GM23338 (cell line): ENCODE measurements around the gene LRMDA. TPM values are rescaled to one million over a fixed set of nuclear protein-coding genes. Genes with fewer than 3 reads are reported as not detected.

ENCODE experiments used
- ATAC-seq: fragments of 200-7000 bp; cut with Tn5 transposase; 3 replicates; pipeline ENCODE4 v1.9.1; 2020
- DNase-seq: peaks from one replicate; pipeline ENCODE4 v3.0.0-alpha.2; 2015; ENCODE audit warnings: low spot score
- H2AFZ ChIP-seq: fragments of 200-600 bp; sonication (generic); 2 replicates; pipeline ENCODE4 v1.8.0; 2016; ENCODE audit warnings: antibody characterized with exemption, mild to moderate bottlenecking, moderate library complexity
- H3F3A ChIP-seq: fragments of 200-600 bp; sonication (generic); replicated peaks from 2 replicates; pipeline ENCODE4 v1.8.0; 2017; ENCODE audit warnings: antibody characterized with exemption, mixed run types, low read depth
- H3K27ac ChIP-seq: fragments of 200-600 bp; sonication (generic); 2 replicates; pipeline ENCODE4 v1.6.1; 2016; ENCODE audit warnings: low read depth
- H3K27me3 ChIP-seq: fragments of 200-600 bp; sonication (generic); 2 replicates; pipeline ENCODE4 v1.8.0; 2016; ENCODE audit warnings: mild to moderate bottlenecking, mixed run types, moderate library complexity; ENCODE audit not compliant: insufficient read depth
- H3K36me3 ChIP-seq: fragments of 200-600 bp; sonication (generic); 2 replicates; pipeline ENCODE4 v1.8.0; 2016; ENCODE audit warnings: mild to moderate bottlenecking; ENCODE audit not compliant: insufficient read depth
- H3K4me1 ChIP-seq: fragments of 200-600 bp; sonication (generic); 2 replicates; pipeline ENCODE4 v1.8.0; 2016; ENCODE audit warnings: mild to moderate bottlenecking, moderate library complexity; ENCODE audit not compliant: insufficient read depth
- H3K4me2 ChIP-seq: fragments of 200-600 bp; sonication (generic); 2 replicates; pipeline ENCODE4 v1.7.1; 2017; ENCODE audit warnings: mixed run types
- H3K4me3 ChIP-seq: fragments of 200-600 bp; sonication (generic); 2 replicates; pipeline ENCODE4 v1.6.1; 2016; ENCODE audit warnings: mixed run types
- H3K79me2 ChIP-seq: fragments of 200-600 bp; sonication (generic); replicated peaks from 2 replicates; pipeline ENCODE4 v1.8.0; 2017; ENCODE audit warnings: mild to moderate bottlenecking; ENCODE audit not compliant: insufficient read depth
- H3K9me2 ChIP-seq: fragments of 200-600 bp; sonication (generic); 2 replicates; pipeline ENCODE4 v1.8.0; 2017; ENCODE audit not compliant: insufficient read depth
- H4K20me1 ChIP-seq: fragments of 200-600 bp; sonication (generic); replicated peaks from 2 replicates; pipeline ENCODE4 v1.8.0; 2017; ENCODE audit warnings: mild to moderate bottlenecking; ENCODE audit not compliant: insufficient read depth
- H3K27ac Mint-ChIP-seq: 2 replicates; pipeline ENCODE4 v1.8.0; 2020; ENCODE audit warnings: inconsistent platforms, mild to moderate bottlenecking, moderate library complexity, mixed read lengths
- H3K27me3 Mint-ChIP-seq: 3 replicates; pipeline ENCODE4 v1.8.0; 2022; ENCODE audit warnings: low read depth, mild to moderate bottlenecking, moderate library complexity, mixed read lengths, inconsistent platforms; ENCODE audit not compliant: insufficient read depth, poor library complexity
- H3K36me3 Mint-ChIP-seq: 3 replicates; pipeline ENCODE4 v1.8.0; 2021; ENCODE audit warnings: low read depth, mild to moderate bottlenecking, inconsistent platforms, moderate library complexity, mixed read lengths
- H3K4me1 Mint-ChIP-seq: 3 replicates; pipeline ENCODE4 v1.8.0; 2020; ENCODE audit warnings: mild to moderate bottlenecking, inconsistent platforms, mixed read lengths
- H3K4me3 Mint-ChIP-seq: 3 replicates; pipeline ENCODE4 v1.8.0; 2021; ENCODE audit warnings: moderate library complexity, mild to moderate bottlenecking, inconsistent platforms, mixed read lengths
- H3K9me3 Mint-ChIP-seq: 3 replicates; pipeline ENCODE4 v1.8.0; 2020; ENCODE audit warnings: moderate library complexity, mild to moderate bottlenecking, inconsistent platforms, mixed read lengths
- CREB1 ChIP-seq: fragments of 250-450 bp; sonication (Bioruptor Pico); IDR thresholded peaks from 2 replicates; pipeline ENCODE4 v1.5.0; 2020; ENCODE audit warnings: low read depth, mild to moderate bottlenecking, moderate library complexity
- ETS1 ChIP-seq: IDR thresholded peaks from 2 replicates; pipeline ENCODE4 v1.6.1; 2016; ENCODE audit warnings: antibody characterized with exemption
- EZH2 ChIP-seq: fragments of 200-600 bp; sonication (generic); IDR thresholded peaks from one replicate; pipeline ENCODE4 v1.8.0; 2017; ENCODE audit warnings: antibody characterized with exemption, mild to moderate bottlenecking, low read depth; ENCODE audit not compliant: unreplicated experiment
- EZH2phosphoT487 ChIP-seq: fragments of 200-600 bp; sonication (generic); IDR thresholded peaks from one replicate; pipeline ENCODE4 v1.8.1; 2018; ENCODE audit warnings: antibody characterized with exemption; ENCODE audit not compliant: unreplicated experiment
- JUNB ChIP-seq: IDR thresholded peaks from one replicate; pipeline ENCODE4 v1.6.1; 2016; ENCODE audit warnings: antibody characterized with exemption; ENCODE audit not compliant: unreplicated experiment
- NANOG ChIP-seq: IDR thresholded peaks from 2 replicates; pipeline ENCODE4 v1.6.1; 2016; ENCODE audit warnings: antibody characterized with exemption, borderline replicate concordance
- POLR2AphosphoS5 ChIP-seq: IDR thresholded peaks from 2 replicates; pipeline ENCODE4 v1.6.1; 2016; ENCODE audit warnings: antibody characterized with exemption, low read depth
- STAT1 ChIP-seq: IDR thresholded peaks from one replicate; pipeline ENCODE4 v1.6.1; 2016; ENCODE audit warnings: antibody characterized with exemption; ENCODE audit not compliant: unreplicated experiment
- ZNF114 ChIP-seq: fragments of 250-450 bp; sonication (Bioruptor Pico); IDR thresholded peaks from 2 replicates; pipeline ENCODE4 v1.5.0; 2020; ENCODE audit warnings: mild to moderate bottlenecking, moderate library complexity
- ZNF331 ChIP-seq: fragments of 250-450 bp; sonication (Bioruptor Pico); IDR thresholded peaks from 2 replicates; pipeline ENCODE4 v1.5.0; 2020; ENCODE audit warnings: low read depth, mild to moderate bottlenecking, moderate library complexity
- ZNF462 ChIP-seq: fragments of 250-450 bp; sonication (Bioruptor Pico); IDR thresholded peaks from 2 replicates; pipeline ENCODE4 v1.5.0; 2020; ENCODE audit warnings: mild to moderate bottlenecking, moderate library complexity
- polyA plus RNA-seq: library from polyadenylated mRNA; unstranded; fragments of >200 nt; fragmentation: Nextera tagmentation; extraction: Ambion mirVana; gene quantifications from 2 replicates; pipeline ENCODE4 v1.2.1, GENCODE V29; 2016
- total RNA-seq: library from RNA; depleted of rRNA; stranded (reverse); fragments of >200 nt; shearing (Covaris generic); gene quantifications from 2 replicates; pipeline ENCODE4 v1.2.3, GENCODE V29; 2014
- TF ChIP-seq, protein P1 (sequence below): IDR thresholded peaks from one replicate; pipeline ENCODE4 v1.6.1; 2018; ENCODE audit warnings: antibody characterized with exemption; ENCODE audit not compliant: unreplicated experiment
- TF ChIP-seq, protein P2 (sequence below), 2 experiments: fragments of 200-600 bp in 1 of 2; sonication (generic) in 1 of 2; conservative IDR thresholded peaks; 2 replicates each; pipeline versions ENCODE4 v1.5.1 to v1.6.1; 2016 to 2017; ENCODE audit warnings: antibody characterized with exemption in 2 of 2, low read depth in 2 of 2, mild to moderate bottlenecking in 2 of 2, moderate library complexity in 1 of 2

The LRMDA gene
- total and polyA plus RNA-seq, 2 experiments from 2014 or later = 0.90 to 1.8 TPM

DNA sequence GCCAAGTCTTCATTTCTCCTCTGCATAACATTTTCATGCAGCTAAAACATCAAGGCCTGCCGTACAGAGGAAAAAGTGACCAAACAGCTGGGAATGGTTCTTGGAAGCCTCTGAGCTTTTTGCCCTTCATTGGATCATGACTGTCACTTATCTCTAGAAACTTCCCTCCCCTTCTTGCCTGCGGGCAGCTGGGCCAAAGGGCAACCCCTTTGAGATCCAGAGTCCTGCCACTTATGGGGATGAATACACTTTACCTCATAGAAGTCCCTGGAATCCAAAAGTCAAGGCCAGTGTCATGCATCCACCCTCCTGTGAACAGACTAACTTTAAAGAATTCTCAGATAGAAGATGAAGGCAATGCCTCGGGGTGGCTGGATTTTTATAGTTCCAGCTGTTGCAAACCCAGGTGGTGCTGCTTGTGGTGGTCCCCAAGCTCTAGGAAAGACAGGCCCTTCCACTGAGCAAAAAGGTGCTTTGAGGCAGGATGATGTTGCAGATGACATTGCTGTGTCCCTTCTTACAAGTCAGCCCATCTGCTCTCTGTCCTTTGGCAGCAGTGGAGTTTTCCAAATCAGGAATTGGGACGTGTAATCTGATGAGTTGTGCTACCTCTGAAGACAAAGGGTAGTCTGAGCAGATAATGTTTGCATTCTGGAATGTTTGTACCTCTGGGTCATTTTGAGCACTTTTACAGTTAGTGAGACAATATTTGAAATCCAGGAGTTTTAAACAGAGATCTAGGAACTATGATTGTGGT, 64.2 kb downstream of the LRMDA start:
- Histone ChIP-seq H2AFZ (no peak overlapping the region), H3K4me1 (no peaks in the 10 kb centered on the region), H3K27me3 (no peaks in the 10 kb centered on the region), H3K36me3 (no peaks in the 10 kb centered on the region), H3F3A (no peaks in the 10 kb centered on the region), H3K4me3 (no peak overlapping the region), H4K20me1 (no peaks in the 10 kb centered on the region), H3K4me2 (no peak overlapping the region), H3K79me2 (no peaks in the 10 kb centered on the region), H3K27ac (no peak overlapping the region), H3K9me2 (no peaks in the 10 kb centered on the region; the same call in 1 of the 2 replicates)
- TF ChIP-seq ZNF114 (CRISPR knock-in tag) (no peak), STAT1 (no peak), NANOG (no peak), ETS1 (no peak), ZNF331 (no peak), POLR2AphosphoS5 (no peak), CREB1 (CRISPR knock-in tag) (no peak), JUNB (no peak), EZH2 (no peak), EZH2phosphoT487 (no peak), ZNF462 (no peak)
- TF ChIP-seq, protein P1, sequence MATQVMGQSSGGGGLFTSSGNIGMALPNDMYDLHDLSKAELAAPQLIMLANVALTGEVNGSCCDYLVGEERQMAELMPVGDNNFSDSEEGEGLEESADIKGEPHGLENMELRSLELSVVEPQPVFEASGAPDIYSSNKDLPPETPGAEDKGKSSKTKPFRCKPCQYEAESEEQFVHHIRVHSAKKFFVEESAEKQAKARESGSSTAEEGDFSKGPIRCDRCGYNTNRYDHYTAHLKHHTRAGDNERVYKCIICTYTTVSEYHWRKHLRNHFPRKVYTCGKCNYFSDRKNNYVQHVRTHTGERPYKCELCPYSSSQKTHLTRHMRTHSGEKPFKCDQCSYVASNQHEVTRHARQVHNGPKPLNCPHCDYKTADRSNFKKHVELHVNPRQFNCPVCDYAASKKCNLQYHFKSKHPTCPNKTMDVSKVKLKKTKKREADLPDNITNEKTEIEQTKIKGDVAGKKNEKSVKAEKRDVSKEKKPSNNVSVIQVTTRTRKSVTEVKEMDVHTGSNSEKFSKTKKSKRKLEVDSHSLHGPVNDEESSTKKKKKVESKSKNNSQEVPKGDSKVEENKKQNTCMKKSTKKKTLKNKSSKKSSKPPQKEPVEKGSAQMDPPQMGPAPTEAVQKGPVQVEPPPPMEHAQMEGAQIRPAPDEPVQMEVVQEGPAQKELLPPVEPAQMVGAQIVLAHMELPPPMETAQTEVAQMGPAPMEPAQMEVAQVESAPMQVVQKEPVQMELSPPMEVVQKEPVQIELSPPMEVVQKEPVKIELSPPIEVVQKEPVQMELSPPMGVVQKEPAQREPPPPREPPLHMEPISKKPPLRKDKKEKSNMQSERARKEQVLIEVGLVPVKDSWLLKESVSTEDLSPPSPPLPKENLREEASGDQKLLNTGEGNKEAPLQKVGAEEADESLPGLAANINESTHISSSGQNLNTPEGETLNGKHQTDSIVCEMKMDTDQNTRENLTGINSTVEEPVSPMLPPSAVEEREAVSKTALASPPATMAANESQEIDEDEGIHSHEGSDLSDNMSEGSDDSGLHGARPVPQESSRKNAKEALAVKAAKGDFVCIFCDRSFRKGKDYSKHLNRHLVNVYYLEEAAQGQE = no peak
- TF ChIP-seq, protein P2, sequence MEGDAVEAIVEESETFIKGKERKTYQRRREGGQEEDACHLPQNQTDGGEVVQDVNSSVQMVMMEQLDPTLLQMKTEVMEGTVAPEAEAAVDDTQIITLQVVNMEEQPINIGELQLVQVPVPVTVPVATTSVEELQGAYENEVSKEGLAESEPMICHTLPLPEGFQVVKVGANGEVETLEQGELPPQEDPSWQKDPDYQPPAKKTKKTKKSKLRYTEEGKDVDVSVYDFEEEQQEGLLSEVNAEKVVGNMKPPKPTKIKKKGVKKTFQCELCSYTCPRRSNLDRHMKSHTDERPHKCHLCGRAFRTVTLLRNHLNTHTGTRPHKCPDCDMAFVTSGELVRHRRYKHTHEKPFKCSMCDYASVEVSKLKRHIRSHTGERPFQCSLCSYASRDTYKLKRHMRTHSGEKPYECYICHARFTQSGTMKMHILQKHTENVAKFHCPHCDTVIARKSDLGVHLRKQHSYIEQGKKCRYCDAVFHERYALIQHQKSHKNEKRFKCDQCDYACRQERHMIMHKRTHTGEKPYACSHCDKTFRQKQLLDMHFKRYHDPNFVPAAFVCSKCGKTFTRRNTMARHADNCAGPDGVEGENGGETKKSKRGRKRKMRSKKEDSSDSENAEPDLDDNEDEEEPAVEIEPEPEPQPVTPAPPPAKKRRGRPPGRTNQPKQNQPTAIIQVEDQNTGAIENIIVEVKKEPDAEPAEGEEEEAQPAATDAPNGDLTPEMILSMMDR (conservative IDR thresholded peaks at IDR 0.05; ENCODE audit: low read depth in 2 of 2) = no peak
- Mint-ChIP-seq H3K9me3 (no peaks in the 10 kb centered on the region), H3K4me1 (no peaks in the 10 kb centered on the region), H3K27me3 (peaks cover 4% of the 10 kb centered on the region), H3K27ac (no peak overlapping the region), H3K36me3 (no peaks in the 10 kb centered on the region), H3K4me3 (no peak overlapping the region)
- ATAC-seq = no peak
- DNase-seq = no peak
